Neutrophil (primary cell): ENCODE measurements around the gene SUN1.
A peak's percentile ranks its signal among the peaks of the same experiment; 100 is the strongest.
"Not testable (repeated sequence)": the region's sequence is repeated elsewhere in the genome, so short reads cannot be mapped to it uniquely, and the experiment has no call there.

ENCODE experiments used
- H3K27ac ChIP-seq: fragments of 200-600 bp; sonication (generic); 2 replicates; pipeline ENCODE4 v1.5.1; 2016; ENCODE audit warnings: mild to moderate bottlenecking, moderate library complexity
- H3K27me3 ChIP-seq: fragments of 200-600 bp; sonication (generic); 2 replicates; pipeline ENCODE4 v1.6.0; 2016; ENCODE audit warnings: mild to moderate bottlenecking
- H3K36me3 ChIP-seq: fragments of 200-600 bp; sonication (generic); 2 replicates; pipeline ENCODE4 v1.5.1; 2017
- H3K4me1 ChIP-seq, 2 experiments: fragments of 200-600 bp in 1 of 2; sonication (generic) in 1 of 2; 1 replicate in 1 of 2; 2 replicates in 1 of 2; pipeline versions ENCODE4 v1.5.1 to v1.6.1; 2013 to 2016; ENCODE audit warnings: low read depth in 1 of 2, low read length in 1 of 2, mild to moderate bottlenecking in 1 of 2, moderate library complexity in 1 of 2; ENCODE audit not compliant: control insufficient read depth in 1 of 2, insufficient read depth in 1 of 2
- H3K4me3 ChIP-seq, 2 experiments: fragments of 200-600 bp in 1 of 2; sonication (generic) in 1 of 2; 1 replicate in 1 of 2; 2 replicates in 1 of 2; pipeline ENCODE4 v1.5.1; 2013 to 2016; ENCODE audit warnings: low read depth in 1 of 2, low read length in 1 of 2, mild to moderate bottlenecking in 1 of 2, moderate library complexity in 1 of 2
- H3K9me3 ChIP-seq: fragments of 200-600 bp; sonication (generic); 2 replicates; pipeline ENCODE4 v1.5.1; 2016
- TF ChIP-seq, protein P1 (sequence below): fragments of 200-600 bp; sonication (generic); IDR thresholded peaks from 2 replicates; pipeline ENCODE4 v1.5.1; 2016; ENCODE audit warnings: antibody characterized with exemption

The SUN1 gene

DNA sequence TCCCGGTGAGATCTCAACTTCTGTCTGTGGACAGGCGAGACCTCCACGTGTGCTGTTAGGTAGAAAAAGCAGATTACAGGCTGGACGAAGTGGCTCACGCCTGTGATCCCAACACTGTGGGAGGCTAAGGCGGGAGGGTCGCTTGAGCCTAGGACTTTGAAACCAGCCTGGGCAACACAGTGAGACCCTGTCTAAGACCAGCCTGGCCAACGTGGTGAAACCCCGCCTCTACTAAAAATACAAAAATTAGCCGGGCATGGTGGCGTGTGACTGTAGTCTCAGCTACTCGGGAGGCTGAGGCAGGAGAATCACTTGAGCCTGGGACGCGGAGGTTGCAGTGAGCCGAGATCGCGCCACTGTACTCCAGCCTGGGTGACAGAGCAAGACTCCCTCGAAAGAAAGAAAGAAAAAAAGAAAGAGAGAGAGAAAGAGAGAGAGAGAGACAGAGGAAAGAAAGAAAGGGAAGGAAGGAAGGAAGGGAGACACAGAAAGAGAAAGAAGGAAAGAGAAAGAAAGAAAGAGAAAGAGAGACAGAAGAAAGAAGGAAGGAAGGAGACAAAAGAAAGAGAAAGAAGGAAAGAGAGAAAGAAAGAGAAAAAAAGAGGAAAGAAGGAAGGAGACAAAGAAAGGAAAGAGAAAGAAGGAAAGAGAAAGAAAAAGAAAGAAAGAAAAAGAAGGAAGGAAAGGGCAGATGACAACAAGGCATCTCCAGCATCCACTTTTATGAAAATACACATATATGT is 29.6 kb upstream of the SUN1 start:
- Histone ChIP-seq H3K36me3 (no peaks in the 10 kb centered on the region), H3K27ac (no peak overlapping the region), H3K4me3 (no peak overlapping the region), H3K9me3 (no peaks in the 10 kb centered on the region), H3K4me1 (peaks cover 0 to 7% of the 10 kb centered on the region in 2 experiments), H3K27me3 (peaks cover 37% of the 10 kb centered on the region)
- TF ChIP-seq, protein P1, sequence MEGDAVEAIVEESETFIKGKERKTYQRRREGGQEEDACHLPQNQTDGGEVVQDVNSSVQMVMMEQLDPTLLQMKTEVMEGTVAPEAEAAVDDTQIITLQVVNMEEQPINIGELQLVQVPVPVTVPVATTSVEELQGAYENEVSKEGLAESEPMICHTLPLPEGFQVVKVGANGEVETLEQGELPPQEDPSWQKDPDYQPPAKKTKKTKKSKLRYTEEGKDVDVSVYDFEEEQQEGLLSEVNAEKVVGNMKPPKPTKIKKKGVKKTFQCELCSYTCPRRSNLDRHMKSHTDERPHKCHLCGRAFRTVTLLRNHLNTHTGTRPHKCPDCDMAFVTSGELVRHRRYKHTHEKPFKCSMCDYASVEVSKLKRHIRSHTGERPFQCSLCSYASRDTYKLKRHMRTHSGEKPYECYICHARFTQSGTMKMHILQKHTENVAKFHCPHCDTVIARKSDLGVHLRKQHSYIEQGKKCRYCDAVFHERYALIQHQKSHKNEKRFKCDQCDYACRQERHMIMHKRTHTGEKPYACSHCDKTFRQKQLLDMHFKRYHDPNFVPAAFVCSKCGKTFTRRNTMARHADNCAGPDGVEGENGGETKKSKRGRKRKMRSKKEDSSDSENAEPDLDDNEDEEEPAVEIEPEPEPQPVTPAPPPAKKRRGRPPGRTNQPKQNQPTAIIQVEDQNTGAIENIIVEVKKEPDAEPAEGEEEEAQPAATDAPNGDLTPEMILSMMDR: no peak

DNA sequence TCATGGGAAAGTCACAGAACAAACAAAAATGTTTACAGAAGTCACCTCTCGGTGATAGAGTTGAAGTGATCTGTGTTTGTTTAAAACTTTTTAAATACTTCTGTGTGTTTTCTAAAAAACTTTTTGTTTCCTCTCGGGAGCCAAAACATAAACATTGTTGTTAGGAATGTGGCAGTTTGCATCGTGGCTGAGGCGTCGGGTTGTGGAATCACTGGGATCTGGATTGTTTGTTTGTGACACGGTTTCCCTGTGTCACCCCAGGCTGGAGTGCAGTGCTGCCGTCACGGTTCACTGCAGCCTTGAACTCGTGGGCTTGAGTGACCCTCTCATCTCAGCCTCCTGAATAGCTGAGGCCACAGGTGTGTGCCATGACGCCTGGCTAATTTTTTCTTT is 29.0 kb upstream of the SUN1 start:
- TF ChIP-seq, protein P1: no peak

DNA sequence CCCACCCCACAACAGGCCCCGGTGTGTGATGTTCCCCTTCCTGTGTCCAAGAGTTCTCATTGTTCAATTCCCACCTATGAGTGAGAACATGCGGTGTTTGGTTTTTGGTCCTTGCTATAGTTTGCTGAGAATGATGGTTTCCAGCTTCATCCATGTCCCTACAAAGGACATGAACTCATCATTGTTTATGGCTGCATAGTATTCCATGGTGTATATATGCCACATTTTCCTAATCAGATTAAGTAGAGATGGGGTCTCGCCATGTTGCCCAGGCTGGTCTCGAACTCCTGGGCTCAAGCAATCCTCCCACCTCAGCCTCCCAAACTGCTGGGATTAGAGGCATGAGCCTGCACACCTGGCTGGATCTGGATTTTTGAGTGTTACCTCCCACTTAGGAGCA is 28.5 kb upstream of the SUN1 start:
- H3K27me3 ChIP-seq: peaks cover 44% of the 10 kb centered on the region
- not testable (repeated sequence) for H3K9me3 ChIP-seq, H3K4me1 ChIP-seq, H3K4me3 ChIP-seq, H3K27ac ChIP-seq, H3K36me3 ChIP-seq

More for the DNA sequence above, 29.0 kb upstream of the SUN1 start:
- Histone ChIP-seq H3K36me3 (no peaks in the 10 kb centered on the region), H3K27ac (no peak overlapping the region), H3K4me3 (no peak overlapping the region), H3K27me3 (peaks cover 40% of the 10 kb centered on the region), H3K9me3 (no peaks in the 10 kb centered on the region), H3K4me1 (peaks cover 0 to 7% of the 10 kb centered on the region in 2 experiments)

DNA sequence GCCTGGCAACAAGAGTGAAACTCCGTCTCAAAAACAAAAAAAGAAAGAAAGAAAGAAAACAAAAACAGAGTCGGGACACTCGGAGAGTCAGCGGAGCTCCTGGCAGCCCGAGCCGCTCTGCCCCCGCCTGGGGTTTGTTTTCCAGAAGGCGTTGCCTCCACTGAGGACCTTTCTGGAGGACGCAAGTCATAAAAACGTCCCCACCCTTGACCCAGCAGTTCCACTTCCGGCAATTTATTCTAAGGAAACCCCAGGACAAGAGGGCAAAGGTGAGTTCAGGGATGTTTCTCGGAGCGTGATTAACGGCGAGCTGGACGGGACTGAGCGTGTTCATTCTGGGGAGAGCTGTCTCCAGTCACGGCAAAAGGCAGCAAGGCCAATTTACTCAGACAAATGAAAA is 27.0 kb upstream of the SUN1 start:
- Histone ChIP-seq H3K36me3 (no peaks in the 10 kb centered on the region), H3K27me3 (peaks cover 45% of the 10 kb centered on the region), H3K4me1 (peaks cover 0 to 2% of the 10 kb centered on the region in 2 experiments), H3K9me3 (no peaks in the 10 kb centered on the region), H3K4me3 (no peak overlapping the region), H3K27ac (no peak overlapping the region)
- TF ChIP-seq, protein P1: no peak

DNA sequence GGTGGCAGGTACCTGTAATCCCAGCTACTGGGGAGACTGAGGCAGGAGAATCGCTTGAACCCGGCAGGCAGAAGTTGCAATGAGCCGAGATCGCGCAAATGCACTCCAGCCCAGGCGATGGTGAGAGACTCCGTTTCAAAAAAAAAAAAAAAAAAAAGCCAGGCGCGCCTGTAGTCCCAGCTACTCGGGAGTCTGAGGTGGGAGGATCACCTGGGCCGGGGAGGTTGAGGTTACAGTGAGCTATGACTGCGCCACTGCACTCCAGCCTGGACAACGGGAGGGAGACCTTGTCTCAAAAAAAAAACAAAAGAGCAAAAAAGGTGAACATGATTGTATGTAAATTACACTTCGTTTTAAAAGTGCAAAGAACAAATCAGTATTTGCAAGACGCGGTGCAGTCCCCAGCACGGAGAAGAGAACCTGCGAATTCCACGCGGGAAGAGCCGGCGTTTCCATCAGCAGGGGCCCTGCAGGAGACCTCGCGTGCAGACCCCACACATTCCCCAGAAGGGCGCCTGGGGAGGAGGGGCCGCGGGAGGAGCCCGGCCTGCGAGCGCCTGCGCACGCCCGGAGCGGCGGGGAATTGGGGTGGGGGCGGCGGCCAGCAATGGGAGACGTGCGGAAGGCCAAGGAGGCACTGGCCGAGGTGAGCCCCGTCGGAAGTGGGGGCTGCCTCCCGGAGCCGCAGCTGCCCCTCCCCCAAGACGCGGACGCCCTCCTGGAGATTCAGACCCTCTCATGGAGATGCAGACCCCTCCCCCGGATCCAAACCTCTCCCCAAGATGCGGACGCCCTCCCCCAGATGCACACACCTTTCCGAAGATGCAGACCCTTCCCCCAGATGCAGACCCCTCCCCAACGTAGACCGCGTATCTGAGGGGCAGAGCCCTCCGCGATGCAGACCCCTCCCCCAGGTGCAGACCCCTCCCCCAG is 16.7 kb upstream of the SUN1 start:
- TF ChIP-seq, protein P1: no peak
- peak overlapping the region in 1 of 2 experiments; percentile 44 for H3K4me3 ChIP-seq
- no peak overlapping the region for H3K27ac ChIP-seq
- H3K4me1 ChIP-seq: peaks cover 18 to 29% of the 10 kb centered on the region in 2 experiments
- H3K27me3 ChIP-seq: peaks cover 95% of the 10 kb centered on the region
- H3K9me3 ChIP-seq: no peaks in the 10 kb centered on the region
- no peaks in the 10 kb centered on the region for H3K36me3 ChIP-seq

DNA sequence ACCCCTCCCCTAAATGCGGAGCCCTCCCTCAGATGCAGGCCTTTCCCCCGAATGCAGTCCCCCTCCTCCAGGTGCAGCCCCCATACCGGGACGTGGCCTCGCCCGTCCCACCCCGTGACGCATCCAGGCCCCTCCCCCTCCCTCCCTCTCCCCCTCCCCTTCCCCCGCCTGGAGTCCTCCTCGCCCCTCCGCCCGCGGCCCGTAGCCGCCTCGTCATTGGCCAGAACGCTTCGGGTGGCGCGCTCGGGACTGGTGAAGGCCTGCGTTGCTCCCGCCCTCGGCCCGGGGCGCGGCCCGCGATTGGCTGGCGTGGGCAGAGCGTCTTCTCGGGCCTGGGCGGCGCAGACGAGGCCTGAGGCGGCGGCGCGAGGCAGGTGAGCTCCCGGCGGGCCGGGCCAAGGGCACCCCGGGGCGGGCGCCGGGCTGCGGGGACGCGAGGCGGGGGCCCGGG is 16.0 kb upstream of the SUN1 start:
- Histone ChIP-seq H3K9me3 (no peaks in the 10 kb centered on the region), H3K27me3 (peaks cover 98% of the 10 kb centered on the region), H3K36me3 (no peaks in the 10 kb centered on the region), H3K27ac (no peak overlapping the region), H3K4me1 (peaks cover 18 to 29% of the 10 kb centered on the region in 2 experiments), H3K4me3 (peak overlapping the region in 1 of 2 experiments; percentile 44)
- TF ChIP-seq, protein P1: no peak
